GM19193 (cell line): ENCODE measurements around the gene C14orf132.

Experiments
- POLR2A ChIP-seq: IDR thresholded peaks from 4 replicates; pipeline ENCODE4 v1.6.1; 2011; ENCODE audit not compliant: insufficient read depth, insufficient read length; ENCODE audit errors: extremely low read depth

C14orf132 gene

DNA sequence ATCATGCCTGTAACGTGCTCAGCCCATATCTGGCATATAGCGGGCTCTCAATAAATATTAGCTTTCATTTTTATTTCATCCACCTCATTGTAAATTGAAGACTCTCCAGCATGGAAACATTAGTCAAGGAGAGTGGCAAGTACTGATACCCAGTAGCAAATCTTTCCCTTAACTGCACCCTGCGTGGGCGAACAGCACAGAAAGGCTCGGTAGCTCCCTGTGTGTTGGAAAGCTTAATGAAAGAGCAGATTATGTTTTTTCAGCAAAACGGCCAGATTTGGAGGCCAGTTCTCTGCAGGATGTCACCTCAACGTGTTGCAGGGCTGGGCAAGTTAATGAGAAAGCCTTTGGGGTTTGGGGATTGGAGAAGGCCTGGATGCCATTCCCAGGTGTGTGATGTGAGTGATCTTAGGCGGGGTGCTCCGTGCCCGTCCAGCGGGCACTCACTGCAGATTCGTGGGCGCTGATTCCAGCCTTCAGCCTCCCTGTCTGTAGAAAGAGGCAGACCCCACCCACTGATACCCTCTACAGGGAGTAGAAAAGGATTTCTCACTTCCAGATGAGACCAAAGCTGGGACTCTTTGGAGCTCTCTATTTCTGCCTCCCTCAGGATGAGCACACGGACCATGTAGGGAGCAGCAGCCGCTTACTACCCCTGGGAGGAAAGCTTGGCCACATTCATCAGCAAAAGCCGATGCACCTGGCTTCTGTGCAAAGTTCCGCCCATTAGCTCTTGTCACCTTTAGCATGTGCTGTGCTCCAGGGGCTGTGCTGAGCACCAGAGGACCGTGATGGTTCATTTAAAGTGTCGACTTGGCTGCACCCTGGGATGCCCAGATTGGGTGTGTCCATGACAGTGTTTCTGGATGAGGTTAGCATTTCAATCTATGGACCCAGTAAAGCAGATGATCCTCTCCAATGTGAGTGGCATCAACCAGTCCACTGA lies 29.1 kb downstream of the C14orf132 start:
- no peak for TF ChIP-seq POLR2A

GRCh38 chr14:96069421-96069820 lies 30.3 kb downstream of the C14orf132 start:
- TF ChIP-seq POLR2A = no peak

DNA sequence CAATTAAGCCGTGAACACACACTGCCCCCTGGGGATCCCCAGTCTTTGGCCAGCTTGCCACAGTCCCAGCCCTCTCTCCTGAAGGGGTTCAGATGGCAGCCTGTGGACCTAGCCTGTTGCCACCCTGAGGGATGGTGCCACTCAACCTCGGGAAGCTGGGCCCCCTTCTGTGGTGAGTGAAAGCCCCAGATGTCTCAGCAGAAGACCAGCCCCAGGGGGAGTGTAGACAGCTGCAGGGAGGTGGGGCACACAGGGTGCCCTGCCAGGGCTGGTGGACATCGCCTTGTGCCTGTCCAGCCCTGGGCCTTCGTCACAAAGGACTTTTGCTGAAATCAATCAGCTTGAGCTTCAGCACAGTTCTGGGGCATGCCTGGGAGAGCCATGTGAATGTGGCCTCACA lies 32.4 kb downstream of the C14orf132 start:
- no peak for TF ChIP-seq POLR2A

GRCh38 chr14:96072076-96072475 lies 32.9 kb downstream of the C14orf132 start:
- no peak for TF ChIP-seq POLR2A

DNA sequence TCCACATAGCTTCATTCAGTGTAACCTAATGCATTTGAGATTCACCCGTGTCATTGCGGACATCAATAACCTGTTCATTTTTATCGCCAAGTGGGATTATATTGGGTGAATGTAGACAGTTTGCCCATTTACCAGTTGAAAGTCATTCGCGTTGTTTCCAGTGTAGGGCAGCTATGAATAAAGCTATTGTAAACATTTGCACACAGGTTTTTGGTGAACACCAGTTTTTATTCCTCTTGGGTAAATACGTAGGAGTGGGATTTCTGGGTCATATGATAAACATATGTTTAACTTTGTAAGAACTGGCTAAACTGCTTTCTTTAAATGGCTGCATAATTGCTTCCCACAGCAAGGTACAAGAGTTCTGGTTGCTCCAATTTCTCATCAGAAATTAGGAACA lies 33.6 kb downstream of the C14orf132 start:
- TF ChIP-seq POLR2A = no peak

DNA sequence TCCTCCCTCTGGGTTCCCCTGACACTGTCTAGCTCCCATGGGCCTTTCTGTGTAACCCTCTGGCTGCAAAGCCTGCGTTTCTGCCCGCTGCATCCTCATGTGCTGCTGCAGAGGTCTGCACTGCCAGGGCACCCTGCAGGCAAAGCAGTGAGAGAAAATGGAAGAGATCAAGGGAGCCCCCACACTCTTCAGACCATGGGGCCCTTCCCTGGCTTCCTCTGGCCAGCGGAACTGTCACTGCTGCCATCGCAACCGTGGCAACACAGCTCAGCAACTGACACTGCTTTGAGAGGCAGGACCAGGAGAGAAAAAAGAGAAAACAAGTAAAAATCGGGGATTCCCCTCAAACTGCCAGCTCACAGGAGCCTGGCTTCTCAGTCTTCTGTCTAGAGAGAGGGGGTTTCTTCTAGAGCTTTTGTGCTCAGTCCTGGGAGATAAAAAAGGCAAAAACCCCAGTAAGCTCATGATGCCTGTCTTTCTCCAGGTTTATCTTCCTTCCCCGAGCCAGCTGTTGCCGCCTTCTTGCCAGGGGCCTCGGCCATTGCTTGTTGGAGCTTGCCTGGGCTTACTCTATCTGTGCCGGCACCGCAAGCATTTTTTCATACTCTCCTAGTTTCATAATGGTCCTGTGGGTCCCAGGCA lies 38.9 kb downstream of the C14orf132 start:
- no peak for TF ChIP-seq POLR2A

- no peak for TF ChIP-seq POLR2A
Observed at GRCh38 chr14:96078625-96079016, 39.5 kb downstream of the C14orf132 start.

DNA sequence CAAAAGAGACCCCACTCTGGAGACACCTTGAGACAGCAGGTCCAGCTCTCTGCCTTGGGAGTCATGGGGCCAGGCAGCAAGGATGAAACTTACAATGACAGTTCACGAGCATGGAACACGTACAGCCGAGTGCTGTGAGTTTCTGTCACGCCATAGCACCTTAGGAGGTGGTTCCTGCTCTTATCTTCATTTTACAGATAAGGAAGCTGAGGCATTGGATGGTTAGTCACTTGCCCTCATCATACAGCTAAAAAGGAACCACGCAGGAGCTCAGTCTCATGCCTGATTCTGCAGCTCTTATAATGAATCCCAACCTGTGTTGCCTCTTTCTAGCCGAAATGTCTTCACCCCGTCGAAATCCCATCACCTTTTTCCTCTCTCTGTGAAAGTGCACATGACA lies 39.9 kb downstream of the C14orf132 start:
- TF ChIP-seq POLR2A = no peak

DNA sequence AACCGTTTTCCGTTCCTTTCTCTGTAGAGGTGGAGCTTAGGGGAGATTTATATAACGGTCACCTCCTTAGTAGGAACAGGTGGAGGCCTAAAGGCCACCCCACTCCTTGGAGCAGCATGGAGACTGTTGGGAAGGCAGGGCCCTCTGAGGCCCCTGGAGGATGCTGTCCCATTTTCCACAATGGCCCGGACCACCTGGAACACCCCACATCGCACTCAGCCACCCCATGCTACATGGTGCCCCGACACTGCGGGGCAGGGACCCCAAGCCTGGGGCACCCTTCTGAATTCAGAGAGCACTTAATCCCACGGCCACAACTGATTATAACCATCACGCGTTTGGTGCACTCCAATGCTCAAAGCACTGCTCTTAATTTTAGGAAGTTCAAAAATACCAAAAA lies 41.4 kb downstream of the C14orf132 start:
- no peak for TF ChIP-seq POLR2A

DNA sequence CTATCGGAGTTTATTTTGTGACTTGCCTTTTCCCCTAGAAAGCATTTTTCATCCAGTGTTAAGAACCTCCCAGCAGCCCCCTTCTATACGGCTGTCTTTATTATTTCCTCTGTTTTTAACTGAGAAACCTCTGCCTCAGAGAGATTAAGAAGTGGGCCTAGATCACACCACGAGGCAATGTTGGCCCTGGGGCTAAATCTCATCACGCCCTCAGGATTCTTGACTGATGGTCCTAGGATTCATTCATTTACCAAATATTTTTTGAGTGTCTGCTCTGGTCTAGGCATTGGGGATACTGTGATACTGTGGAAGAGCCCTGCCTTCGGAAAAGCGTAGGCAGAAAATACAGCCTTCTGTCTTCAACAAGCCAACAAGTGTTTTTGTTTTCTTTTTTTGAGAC lies 42.1 kb downstream of the C14orf132 start:
- no peak for TF ChIP-seq POLR2A

- TF ChIP-seq POLR2A = no peak
Observed at GRCh38 chr14:96081767-96082400, 42.7 kb downstream of the C14orf132 start.

DNA sequence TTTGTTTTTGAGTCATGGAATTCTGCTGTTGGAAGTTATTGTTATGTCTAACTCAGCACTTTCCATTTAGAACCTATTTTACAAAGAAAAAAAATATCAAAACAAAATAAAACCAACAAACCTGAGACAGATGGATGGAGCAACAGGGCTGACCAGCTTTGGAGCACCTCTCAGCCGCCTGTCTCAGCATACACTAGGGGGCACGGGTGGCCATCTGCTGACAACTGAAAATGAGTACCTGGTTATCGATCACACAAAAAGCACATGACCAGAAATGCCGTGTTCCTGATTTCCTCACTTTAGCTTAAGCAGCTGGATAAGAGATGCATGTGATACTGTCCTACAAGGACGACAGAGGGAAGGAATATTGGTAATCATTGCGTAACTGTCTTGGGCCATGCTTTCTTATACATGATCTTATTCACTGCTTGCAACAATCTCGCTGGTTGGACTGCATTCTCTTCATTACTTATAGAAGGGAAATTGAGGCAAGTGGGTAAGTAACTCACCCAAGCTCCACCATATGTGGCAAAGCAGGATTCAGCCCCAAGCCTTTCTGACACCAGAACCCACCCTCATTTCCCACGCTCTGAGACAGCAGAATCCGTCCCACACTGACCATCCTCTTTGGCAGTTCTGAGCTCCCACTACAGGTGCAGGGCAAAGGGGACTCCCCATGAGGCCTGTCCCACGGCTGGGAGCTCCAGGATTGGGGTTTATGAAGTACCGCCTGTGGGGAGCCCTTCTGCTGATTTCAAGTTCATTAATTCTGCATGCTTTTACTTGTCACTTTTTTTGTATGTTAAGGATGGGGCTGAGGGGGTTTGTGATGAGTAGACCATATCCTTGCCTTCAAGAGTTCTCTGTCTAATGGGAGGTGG lies 43.5 kb downstream of the C14orf132 start:
- TF ChIP-seq POLR2A = no peak

DNA sequence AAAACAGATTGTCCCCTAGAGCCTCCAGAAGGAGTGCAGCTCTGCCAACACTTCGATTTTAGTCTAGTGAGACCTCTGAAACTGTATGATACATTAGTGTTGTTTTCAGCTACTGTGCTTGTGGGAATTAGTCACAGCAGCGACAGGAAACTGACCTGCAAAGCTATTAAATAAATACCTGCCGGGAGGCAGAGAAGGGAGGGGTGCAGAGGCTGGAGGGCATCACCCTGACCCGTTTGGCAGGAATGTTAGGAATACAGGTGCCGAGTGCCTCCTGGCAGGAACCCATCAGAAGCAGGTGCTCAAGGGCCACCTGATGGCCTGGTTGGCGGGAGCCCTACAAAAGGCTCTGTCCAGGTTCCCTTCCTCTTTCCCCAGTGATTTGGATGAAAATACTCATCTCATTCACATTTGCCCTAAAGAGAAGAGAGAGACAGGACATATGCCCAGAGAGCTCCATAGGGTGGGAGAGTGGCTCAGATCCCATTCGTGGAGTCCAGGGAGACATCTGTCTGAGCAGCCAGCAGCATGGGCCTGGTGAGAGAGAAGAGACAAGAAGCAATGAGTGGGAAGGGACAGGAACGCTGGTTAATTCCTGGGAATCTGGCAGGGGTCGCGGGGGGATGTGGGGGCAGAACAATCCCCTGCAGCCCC lies 44.6 kb downstream of the C14orf132 start:
- no peak for TF ChIP-seq POLR2A

GRCh38 chr14:96084796-96085195 lies 45.6 kb downstream of the C14orf132 start:
- TF ChIP-seq POLR2A = no peak
